Measurements from ENCODE around the gene SNCB. TPM values are rescaled to one million over a fixed set of nuclear protein-coding genes. Genes with fewer than 3 reads are reported as not detected.

SNCB gene
- total RNA-seq, 1 donor from 2014 or later = 0.44 TPM

- intact Hi-C loops (cut with micrococcal nuclease) = no loop called here
- no peak for TF ChIP-seq CTCF (IDR thresholded peaks at IDR 0.05; ENCODE audit: borderline replicate concordance)
- no peaks in the 10 kb centered on the region for H3K27me3 ChIP-seq (ENCODE audit: low read depth)
- H3K4me1 ChIP-seq = peaks cover 30% of the 10 kb centered on the region
- no peaks in the 10 kb centered on the region for H3K36me3 ChIP-seq
- no peak overlapping the region for H3K27ac ChIP-seq (replicated peaks)
- H3K4me3 ChIP-seq = no peak overlapping the region
- no peak for DNase-seq
- no peaks in the 10 kb centered on the region for H3K9me3 ChIP-seq (replicated peaks)
Observed at GRCh38 chr5:176643491-176644219, 13.3 kb upstream of the SNCB start.

GRCh38 chr5:176642675-176643490 is 12.5 kb upstream of the SNCB start:
- Histone ChIP-seq H3K4me3 (no peak overlapping the region), H3K9me3 (replicated peaks) (no peaks in the 10 kb centered on the region), H3K36me3 (no peaks in the 10 kb centered on the region), H3K4me1 (peaks cover 23% of the 10 kb centered on the region), H3K27ac (replicated peaks) (no peak overlapping the region), H3K27me3 (ENCODE audit: low read depth) (no peaks in the 10 kb centered on the region)
- no peak for DNase-seq
- intact Hi-C loops (cut with micrococcal nuclease) = no loop called here
- no peak for TF ChIP-seq CTCF (IDR thresholded peaks at IDR 0.05; ENCODE audit: borderline replicate concordance)

- no peak for DNase-seq
Observed at GRCh38 chr5:176640616-176641015, 10.3 kb upstream of the SNCB start.

GRCh38 chr5:176639981-176640380 is 9.6 kb upstream of the SNCB start:
- peak; percentile 79 for DNase-seq
- H3K27me3 ChIP-seq (ENCODE audit: low read depth) = peaks cover 8% of the 10 kb centered on the region
- H3K4me3 ChIP-seq = no peak overlapping the region
- H3K4me1 ChIP-seq = peaks cover 10% of the 10 kb centered on the region
- H3K36me3 ChIP-seq = no peaks in the 10 kb centered on the region
- H3K27ac ChIP-seq (replicated peaks) = peak overlapping the region; percentile 44
- no peak for TF ChIP-seq CTCF (IDR thresholded peaks at IDR 0.05; ENCODE audit: borderline replicate concordance)
- no peaks in the 10 kb centered on the region for H3K9me3 ChIP-seq (replicated peaks)
- intact Hi-C loops (cut with micrococcal nuclease) = no loop called here

More at GRCh38 chr5:176640616-176641015, 10.3 kb upstream of the SNCB start:
- H3K9me3 ChIP-seq (replicated peaks) = no peaks in the 10 kb centered on the region
- no peak for TF ChIP-seq CTCF (IDR thresholded peaks at IDR 0.05; ENCODE audit: borderline replicate concordance)
- intact Hi-C loops (cut with micrococcal nuclease) = no loop called here
- peaks cover 10% of the 10 kb centered on the region for H3K4me1 ChIP-seq
- peak overlapping the region; percentile 23 for H3K27ac ChIP-seq (replicated peaks)
- no peak overlapping the region for H3K4me3 ChIP-seq
- no peaks in the 10 kb centered on the region for H3K36me3 ChIP-seq
- peaks cover 2% of the 10 kb centered on the region for H3K27me3 ChIP-seq (ENCODE audit: low read depth)

GRCh38 chr5:176639208-176639607 is 8.9 kb upstream of the SNCB start:
- intact Hi-C loops (cut with micrococcal nuclease) = no loop called here
- Histone ChIP-seq H3K4me1 (peaks cover 10% of the 10 kb centered on the region), H3K27ac (replicated peaks) (peak overlapping the region; percentile 44), H3K36me3 (no peaks in the 10 kb centered on the region), H3K9me3 (replicated peaks) (no peaks in the 10 kb centered on the region), H3K27me3 (ENCODE audit: low read depth) (peaks cover 16% of the 10 kb centered on the region), H3K4me3 (no peak overlapping the region)
- no peak for DNase-seq
- TF ChIP-seq CTCF (IDR thresholded peaks at IDR 0.05; ENCODE audit: borderline replicate concordance) = no peak

Data from left ventricle myocardium inferior (tissue), 1 donor.